ENCODE measurements around the gene NTN4. TPM values are rescaled to one million over a fixed set of nuclear protein-coding genes. Genes with fewer than 3 reads are reported as not detected.

Gene NTN4
- total and polyA plus RNA-seq, 10 of the 15 experiments (the other 5 are each of a cell fraction or from before 2014, with no cell fraction given), result 0.15 TPM; not detected in 9

GRCh38 chr12:95671265-95671664 is 119.3 kb downstream of the NTN4 start (continued):
- TF ChIP-seq TARDBP (IDR thresholded peaks at IDR 0.05; ENCODE audit: borderline replicate concordance) (no peak), FOXM1 (IDR thresholded peaks at IDR 0.05; ENCODE audit: low read depth, low read length) (no peak), SP1 (IDR thresholded peaks at IDR 0.05; ENCODE audit: low read depth, low read length) (no peak)

GRCh38 chr12:95663525-95663924 is 127.0 kb downstream of the NTN4 start:
- ChIA-PET SMC1A (ENCODE audit: uncharacterized antibody, unreplicated experiment) (no interaction called here), RAD21 (ENCODE audit: unreplicated experiment) (no interaction called here), POLR2A (no interaction called here), CTCF (interaction anchor here (0.8 kb wide), 1 partner anchor 11 kb away, joined by 3 read pairs; no protein-coding TSS in a partner anchor)
- H3K27ac ChIP-seq (ENCODE audit: control insufficient read depth, insufficient read depth), result no peak overlapping the region
- in situ Hi-C loops (cut with MboI), result no loop called here
- BruUV-seq (replicated peaks), result no TSS peak
- DNase-seq (ENCODE audit: low read depth, low spot score) (no peak), ATAC-seq (no peak), FAIRE-seq (no peak)
- H4K20me1 ChIP-seq (ENCODE audit: control insufficient read depth, insufficient read depth), result no peaks in the 10 kb centered on the region
- no peak overlapping the region for H3K4me2 ChIP-seq (ENCODE audit: control insufficient read depth, insufficient read depth)
- H3K9me3 ChIP-seq (replicated peaks; ENCODE audit: control insufficient read depth, insufficient read depth, low read length), result no peaks in the 10 kb centered on the region
- 30% methylated on average over 2 of the region's 2 CpGs for WGBS (ENCODE audit: insufficient coverage, insufficient replicate concordance, low lambda C conversion rate, missing lambda C conversion rate)
- H2AFZ ChIP-seq (ENCODE audit: control insufficient read depth, low read depth, low read length), result no peak overlapping the region
- no peaks in the 10 kb centered on the region for H3K36me3 ChIP-seq (ENCODE audit: control insufficient read depth in 2 of 2, insufficient read depth in 2 of 2, low read length in 1 of 2)
- H3K9ac ChIP-seq (ENCODE audit: control insufficient read depth, insufficient read depth, low read length), result no peak overlapping the region
- no peaks in the 10 kb centered on the region for H3K4me1 ChIP-seq (ENCODE audit: control insufficient read depth, insufficient read depth, low read length)
- H3K79me2 ChIP-seq (ENCODE audit: control insufficient read depth, insufficient read depth, low read length), result no peaks in the 10 kb centered on the region
- peaks cover 0 to 3% of the 10 kb centered on the region in 2 experiments; a peak in 2 of 4 replicates for H3K27me3 ChIP-seq (replicated peaks in 1 of 2; ENCODE audit: control insufficient read depth in 2 of 2, insufficient read depth in 2 of 2, low read length in 1 of 2)
- intact Hi-C loops (cut with micrococcal nuclease; ENCODE audit: unreplicated experiment), result no loop called here
- H3K4me3 ChIP-seq, result no peak overlapping the region
- TF ChIP-seq ESRRA (IDR thresholded peaks at IDR 0.05; ENCODE audit: low read length) (no peak), ZNF217 (IDR thresholded peaks at IDR 0.05) (no peak), ATF3 (IDR thresholded peaks at IDR 0.05; ENCODE audit: borderline replicate concordance, extremely low read depth, low read depth, low read length) (no peak), IRF5 (IDR thresholded peaks at IDR 0.05; ENCODE audit: borderline replicate concordance) (no peak), CEBPZ (IDR thresholded peaks at IDR 0.05; ENCODE audit: low read depth, low read length) (no peak), E2F8 (IDR thresholded peaks at IDR 0.05; ENCODE audit: low read depth, partially characterized antibody) (no peak), SREBF2 (IDR thresholded peaks at IDR 0.05; ENCODE audit: low read length) (no peak), ZNF274 (IDR thresholded peaks at IDR 0.05; ENCODE audit: insufficient read depth, insufficient read length) (no peak), BCLAF1 (IDR thresholded peaks at IDR 0.05) (no peak)
